ENCODE results near the gene BCAS3. TPM values are rescaled to one million over a fixed set of nuclear protein-coding genes. Genes with fewer than 3 reads are reported as not detected.

BCAS3 gene
- total RNA-seq, 2 experiments from 2014 or later, result 20.1 to 31.8 TPM

DNA sequence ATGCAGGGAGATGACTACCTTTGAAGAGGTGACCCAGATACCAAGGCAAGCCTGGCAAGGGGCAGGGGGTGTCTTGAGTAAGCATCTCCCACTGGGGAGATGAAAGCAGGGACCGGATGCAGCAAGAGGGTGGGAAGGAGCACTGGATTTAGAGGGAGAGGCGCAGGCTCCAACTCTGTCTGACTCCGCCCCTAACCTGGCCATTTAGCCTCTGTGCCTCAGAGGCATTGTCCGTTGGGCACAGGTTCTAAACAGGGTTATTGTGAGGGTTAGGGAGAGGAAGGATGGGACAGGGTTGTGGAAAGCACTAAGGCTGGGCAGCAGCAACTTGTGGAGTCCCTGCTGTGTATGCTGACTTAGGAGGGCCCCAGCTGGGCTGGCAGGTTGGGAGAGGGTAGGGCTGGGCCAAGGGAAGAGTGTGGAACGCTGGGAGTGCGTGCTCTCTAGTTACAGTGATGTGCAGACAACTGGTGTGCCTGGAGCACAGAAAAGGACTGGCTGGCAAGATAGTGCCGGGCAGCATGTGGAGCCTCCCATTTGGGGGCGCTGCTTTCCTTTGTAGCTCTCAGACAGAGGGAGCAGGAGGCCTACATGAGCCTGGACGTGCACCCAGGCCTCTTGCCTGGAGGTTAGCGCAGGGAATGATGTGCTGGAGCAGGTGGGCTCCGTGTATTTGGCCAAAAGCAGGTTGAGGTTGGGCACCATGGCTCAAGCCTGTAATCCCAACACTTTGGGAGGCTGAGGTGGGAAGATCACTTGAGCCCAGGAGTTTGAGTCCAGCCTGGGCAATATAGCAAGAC is 748.2 kb downstream of the BCAS3 start:
- ATAC-seq (ENCODE audit: poor library complexity), result no peak
- TF ChIP-seq, protein P1, sequence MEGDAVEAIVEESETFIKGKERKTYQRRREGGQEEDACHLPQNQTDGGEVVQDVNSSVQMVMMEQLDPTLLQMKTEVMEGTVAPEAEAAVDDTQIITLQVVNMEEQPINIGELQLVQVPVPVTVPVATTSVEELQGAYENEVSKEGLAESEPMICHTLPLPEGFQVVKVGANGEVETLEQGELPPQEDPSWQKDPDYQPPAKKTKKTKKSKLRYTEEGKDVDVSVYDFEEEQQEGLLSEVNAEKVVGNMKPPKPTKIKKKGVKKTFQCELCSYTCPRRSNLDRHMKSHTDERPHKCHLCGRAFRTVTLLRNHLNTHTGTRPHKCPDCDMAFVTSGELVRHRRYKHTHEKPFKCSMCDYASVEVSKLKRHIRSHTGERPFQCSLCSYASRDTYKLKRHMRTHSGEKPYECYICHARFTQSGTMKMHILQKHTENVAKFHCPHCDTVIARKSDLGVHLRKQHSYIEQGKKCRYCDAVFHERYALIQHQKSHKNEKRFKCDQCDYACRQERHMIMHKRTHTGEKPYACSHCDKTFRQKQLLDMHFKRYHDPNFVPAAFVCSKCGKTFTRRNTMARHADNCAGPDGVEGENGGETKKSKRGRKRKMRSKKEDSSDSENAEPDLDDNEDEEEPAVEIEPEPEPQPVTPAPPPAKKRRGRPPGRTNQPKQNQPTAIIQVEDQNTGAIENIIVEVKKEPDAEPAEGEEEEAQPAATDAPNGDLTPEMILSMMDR (IDR thresholded peaks at IDR 0.05), result no peak
- H3K27me3 Mint-ChIP-seq, result peaks cover 60% of the 10 kb centered on the region

DNA sequence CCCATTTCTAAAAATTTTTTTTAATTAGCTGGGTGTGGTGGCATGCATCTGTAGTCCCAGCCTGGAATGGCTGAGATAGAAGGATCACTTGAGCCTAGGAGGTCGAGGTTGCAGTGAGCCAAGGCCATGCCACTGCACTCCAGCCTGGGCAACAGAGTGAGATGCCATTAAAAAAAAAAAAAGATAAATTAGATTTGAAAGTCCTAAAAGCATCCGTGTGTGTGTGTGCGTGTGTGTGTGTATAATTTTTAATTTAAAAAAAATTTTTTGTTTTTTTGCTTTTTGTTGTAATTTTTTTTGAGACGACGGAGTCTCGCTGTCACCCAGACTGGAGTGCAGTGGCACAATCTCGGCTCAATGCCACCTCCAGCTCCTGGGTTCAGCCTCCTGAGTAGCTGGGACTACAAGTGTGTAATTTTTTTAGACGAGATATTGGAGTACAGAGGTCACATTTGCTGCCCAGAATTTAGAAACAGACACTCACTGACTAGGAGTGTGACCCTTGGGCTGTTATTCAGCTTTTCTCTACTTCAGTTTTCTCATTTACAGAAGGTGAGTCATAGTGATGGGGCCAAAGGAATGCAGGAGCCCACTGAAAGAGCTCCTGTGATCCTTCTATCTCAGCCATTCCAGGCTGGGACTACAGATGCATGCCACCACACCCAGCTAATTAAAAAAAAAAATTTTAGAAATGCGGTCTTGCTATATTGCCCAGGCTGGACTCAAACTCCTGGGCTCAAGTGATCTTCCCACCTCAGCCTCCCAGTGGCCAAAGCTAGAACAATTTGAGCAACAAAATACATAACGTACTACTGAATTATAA is 749.0 kb downstream of the BCAS3 start:
- TF ChIP-seq, protein P1 (IDR thresholded peaks at IDR 0.05), result no peak
- Mint-ChIP-seq H3K9me3 (no peaks in the 10 kb centered on the region), H3K27ac (no peak overlapping the region), H3K4me1 (ENCODE audit: low read depth) (no peaks in the 10 kb centered on the region), H3K36me3 (ENCODE audit: low read depth) (no peaks in the 10 kb centered on the region), H3K4me3 (no peak overlapping the region), H3K27me3 (peaks cover 58% of the 10 kb centered on the region)
- POLR2A ChIA-PET, result no interaction called here
- H3K36me3 ChIP-seq (ENCODE audit: insufficient read depth, low read length), result no peaks in the 10 kb centered on the region
- H3K4me3 ChIP-seq (ENCODE audit: low read length), result no peak overlapping the region
- CTCF ChIA-PET, result no interaction called here
- DNase-seq (no peak), ATAC-seq (ENCODE audit: poor library complexity) (no peak)
- H3K27me3 ChIP-seq (ENCODE audit: control insufficient read depth in 1 of 2, insufficient read depth in 2 of 2, low read length in 2 of 2), result peaks cover 4 to 32% of the 10 kb centered on the region in 2 experiments
- H3K9me3 ChIP-seq (ENCODE audit: control insufficient read depth in 1 of 2, insufficient read depth in 1 of 2, low read length in 2 of 2), result no peaks in the 10 kb centered on the region
- H3K27ac ChIP-seq (ENCODE audit: low read depth in 1 of 2, low read length in 2 of 2), result no peak overlapping the region
- intact Hi-C loops (cut with DNase I, micrococcal nuclease), result no loop called here
- no peaks in the 10 kb centered on the region for H3K4me1 ChIP-seq (ENCODE audit: insufficient read depth, low read length)

More for the DNA sequence above, 748.2 kb downstream of the BCAS3 start:
- H3K27me3 ChIP-seq (ENCODE audit: control insufficient read depth in 1 of 2, insufficient read depth in 2 of 2, low read length in 2 of 2), result peaks cover 7 to 38% of the 10 kb centered on the region in 2 experiments
- no peak overlapping the region for H3K4me3 Mint-ChIP-seq
- no peak overlapping the region for H3K27ac ChIP-seq (ENCODE audit: low read depth in 1 of 2, low read length in 2 of 2)
- no peaks in the 10 kb centered on the region for H3K36me3 Mint-ChIP-seq (ENCODE audit: low read depth)
- intact Hi-C loops (cut with DNase I, micrococcal nuclease), result no loop called here
- H3K4me1 ChIP-seq (ENCODE audit: insufficient read depth, low read length), result no peaks in the 10 kb centered on the region
- H3K9me3 ChIP-seq (ENCODE audit: control insufficient read depth in 1 of 2, insufficient read depth in 1 of 2, low read length in 2 of 2), result no peaks in the 10 kb centered on the region
- DNase-seq, result no peak
- H3K4me3 ChIP-seq (ENCODE audit: low read length), result no peak overlapping the region
- H3K4me1 Mint-ChIP-seq (ENCODE audit: low read depth), result no peaks in the 10 kb centered on the region
- H3K36me3 ChIP-seq (ENCODE audit: insufficient read depth, low read length), result no peaks in the 10 kb centered on the region
- H3K27ac Mint-ChIP-seq, result no peak overlapping the region
- CTCF ChIA-PET, result no interaction called here
- POLR2A ChIA-PET, result no interaction called here
- H3K9me3 Mint-ChIP-seq, result no peaks in the 10 kb centered on the region

DNA sequence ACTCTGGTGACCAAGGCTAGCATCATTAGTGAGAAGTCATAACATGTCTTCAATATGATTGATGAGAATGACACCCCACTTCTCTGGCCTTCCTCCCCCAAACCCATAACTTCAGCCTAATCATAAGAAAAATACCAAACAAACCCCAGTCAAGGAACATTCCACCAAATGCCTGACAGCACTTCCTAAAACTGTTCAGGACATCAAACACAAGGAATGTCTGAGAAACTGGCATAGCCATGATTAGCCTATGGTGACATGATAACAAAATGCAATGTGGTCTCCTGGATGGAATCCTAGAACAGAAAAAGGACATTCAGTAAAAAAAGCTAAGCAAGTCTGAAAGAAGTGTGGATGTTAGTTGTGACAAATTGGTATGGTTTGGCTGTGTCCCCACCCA is 749.9 kb downstream of the BCAS3 start:
- Mint-ChIP-seq H3K27ac (no peak overlapping the region), H3K27me3 (peaks cover 54% of the 10 kb centered on the region), H3K9me3 (no peaks in the 10 kb centered on the region), H3K4me3 (no peak overlapping the region), H3K36me3 (ENCODE audit: low read depth) (no peaks in the 10 kb centered on the region), H3K4me1 (ENCODE audit: low read depth) (no peaks in the 10 kb centered on the region)
- H3K27me3 ChIP-seq (ENCODE audit: control insufficient read depth in 1 of 2, insufficient read depth in 2 of 2, low read length in 2 of 2), result peaks cover 4 to 24% of the 10 kb centered on the region in 2 experiments
- ATAC-seq (ENCODE audit: poor library complexity) (no peak), DNase-seq (no peak)
- H3K27ac ChIP-seq (ENCODE audit: low read depth in 1 of 2, low read length in 2 of 2), result no peak overlapping the region
- no peaks in the 10 kb centered on the region for H3K4me1 ChIP-seq (ENCODE audit: insufficient read depth, low read length)
- POLR2A ChIA-PET, result no interaction called here
- CTCF ChIA-PET, result no interaction called here
- H3K9me3 ChIP-seq (ENCODE audit: control insufficient read depth in 1 of 2, insufficient read depth in 1 of 2, low read length in 2 of 2), result no peaks in the 10 kb centered on the region
- intact Hi-C loops (cut with DNase I, micrococcal nuclease), result no loop called here
- H3K4me3 ChIP-seq (ENCODE audit: low read length), result no peak overlapping the region
- TF ChIP-seq, protein P1 (IDR thresholded peaks at IDR 0.05), result no peak
- H3K36me3 ChIP-seq (ENCODE audit: insufficient read depth, low read length), result no peaks in the 10 kb centered on the region
